AG20443 (cell line): ENCODE data around the gene PCBP3.
"Not testable (repeated sequence)": the region's sequence is repeated elsewhere in the genome, so short reads cannot be mapped to it uniquely, and the experiment has no call there.

Experiments
- DNase-seq: peaks from one replicate; pipeline ENCODE4 v3.0.0; 2012; ENCODE audit warnings: low spot score, mixed read lengths

The PCBP3 gene

GRCh38 chr21:45875416-45875760 is 231.9 kb downstream of the PCBP3 start:
- DNase-seq = no peak

GRCh38 chr21:45875881-45876280 is 232.4 kb downstream of the PCBP3 start:
- no peak for DNase-seq

GRCh38 chr21:45876381-45877170 is 233.1 kb downstream of the PCBP3 start:
- DNase-seq = no peak

DNA sequence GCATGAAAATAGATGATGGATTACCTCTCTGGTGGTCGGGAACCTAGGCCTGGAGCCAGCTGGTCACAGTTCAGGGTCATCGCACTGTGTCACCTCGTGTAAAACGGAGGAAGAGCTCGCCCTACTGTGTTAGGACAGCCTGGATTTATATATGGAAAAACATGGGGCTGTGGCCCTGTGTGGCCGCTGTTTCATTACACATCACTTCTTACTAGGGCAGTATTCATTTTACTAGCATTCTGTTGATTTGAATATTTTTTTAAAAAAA is 233.6 kb downstream of the PCBP3 start:
- DNase-seq = no peak

- no peak for DNase-seq
Measured at GRCh38 chr21:45877821-45878469, 234.4 kb downstream of the PCBP3 start.

GRCh38 chr21:45880097-45881068 is 236.9 kb downstream of the PCBP3 start:
- DNase-seq = peak; percentile 86

- no peak for DNase-seq
Measured at GRCh38 chr21:45882645-45883044, 239.1 kb downstream of the PCBP3 start.

DNA sequence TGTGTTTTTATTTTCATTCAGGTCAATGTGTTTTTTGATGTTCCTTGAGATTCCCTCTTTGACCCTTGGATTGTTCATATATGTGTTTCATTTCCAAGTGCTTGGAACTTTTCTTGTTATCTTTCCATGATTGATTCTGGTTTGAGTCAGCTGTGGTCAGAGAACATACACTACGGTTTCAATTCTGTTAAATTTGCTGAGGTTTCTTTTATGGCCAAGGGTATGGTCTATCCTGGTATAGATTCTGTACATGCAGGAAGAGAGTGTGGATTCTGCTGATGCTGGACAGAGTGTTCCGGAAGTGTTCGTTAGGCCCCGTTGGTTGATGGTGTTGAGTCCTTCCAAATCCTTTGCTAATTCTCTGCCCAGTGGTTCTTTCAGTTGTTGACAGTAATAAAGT is 239.6 kb downstream of the PCBP3 start:
- DNase-seq = no peak

GRCh38 chr21:45885597-45885929 is 242.0 kb downstream of the PCBP3 start:
- DNase-seq = no peak

GRCh38 chr21:45885930-45886601 is 242.5 kb downstream of the PCBP3 start:
- not testable (repeated sequence) for DNase-seq

GRCh38 chr21:45886610-45887026 is 243.1 kb downstream of the PCBP3 start:
- DNase-seq = no peak

DNA sequence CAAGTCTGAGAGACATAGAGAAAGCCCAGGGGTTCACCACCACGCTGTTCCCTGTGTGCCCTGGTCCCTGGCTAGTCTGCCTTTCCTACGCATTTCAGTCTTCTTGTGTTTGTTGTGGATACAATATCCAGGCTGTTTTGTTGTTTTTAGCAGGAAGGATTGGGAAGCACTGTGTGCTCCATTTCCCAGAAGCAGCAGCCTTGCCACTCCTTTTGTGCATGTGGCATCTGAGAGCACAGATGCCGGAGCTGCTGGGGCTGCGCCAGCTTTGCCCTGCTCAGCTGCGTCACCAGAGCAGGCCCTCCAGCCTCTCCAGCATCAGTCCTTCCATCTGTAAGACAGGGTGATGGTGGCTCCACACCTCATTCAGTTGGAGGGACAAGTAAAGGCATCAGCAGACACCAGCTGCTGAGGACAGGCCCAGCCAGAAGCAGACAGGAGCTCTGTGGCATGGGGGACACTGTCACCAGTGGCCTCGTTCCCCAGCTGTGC is 243.6 kb downstream of the PCBP3 start:
- peak; percentile 60 for DNase-seq

DNA sequence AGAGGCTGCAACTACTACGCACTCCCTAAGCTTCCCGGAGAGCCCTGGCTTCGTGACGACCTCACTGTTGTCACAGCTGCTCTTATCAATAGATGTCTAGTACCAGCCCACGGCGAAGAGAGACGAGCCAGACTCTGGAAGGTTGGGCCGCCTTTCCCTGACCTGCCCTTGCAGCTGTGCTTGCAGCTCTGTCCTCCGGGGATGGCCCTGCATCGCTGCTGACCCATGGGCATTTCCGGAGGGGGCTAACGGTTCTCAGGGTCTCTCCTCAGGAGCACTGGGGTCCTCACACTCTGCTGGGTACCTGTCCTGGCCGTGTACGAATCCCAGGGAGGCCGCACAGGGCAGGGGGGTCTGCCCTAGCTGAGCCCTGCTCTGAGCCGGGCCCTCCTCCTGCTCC is 244.3 kb downstream of the PCBP3 start:
- DNase-seq = no peak

GRCh38 chr21:45888386-45889009 is 245.0 kb downstream of the PCBP3 start:
- no peak for DNase-seq

- no peak for DNase-seq
Measured at GRCh38 chr21:45889256-45889655, 245.7 kb downstream of the PCBP3 start.

DNA sequence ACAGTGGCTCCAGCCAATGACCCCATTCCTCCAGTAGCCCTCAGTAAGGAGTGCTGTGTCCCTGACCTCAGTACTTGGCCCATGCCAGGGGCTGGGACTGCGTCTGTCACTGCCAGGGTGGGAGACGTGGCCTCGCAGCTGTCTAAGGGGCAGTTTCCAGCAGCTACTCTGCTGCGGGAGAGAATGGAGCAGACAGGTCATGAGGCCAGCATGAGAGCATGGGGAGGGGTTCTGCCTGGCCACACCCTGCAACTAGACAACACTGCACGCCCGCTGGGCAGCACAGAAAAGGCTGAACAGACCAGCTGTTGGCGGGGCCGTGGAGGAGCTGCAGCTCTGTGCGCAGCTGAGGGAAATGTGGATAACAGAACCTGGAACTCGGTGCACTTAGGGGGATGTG is 246.4 kb downstream of the PCBP3 start:
- peak; percentile 63 for DNase-seq

GRCh38 chr21:45891388-45892155 is 248.0 kb downstream of the PCBP3 start:
- no peak for DNase-seq

DNA sequence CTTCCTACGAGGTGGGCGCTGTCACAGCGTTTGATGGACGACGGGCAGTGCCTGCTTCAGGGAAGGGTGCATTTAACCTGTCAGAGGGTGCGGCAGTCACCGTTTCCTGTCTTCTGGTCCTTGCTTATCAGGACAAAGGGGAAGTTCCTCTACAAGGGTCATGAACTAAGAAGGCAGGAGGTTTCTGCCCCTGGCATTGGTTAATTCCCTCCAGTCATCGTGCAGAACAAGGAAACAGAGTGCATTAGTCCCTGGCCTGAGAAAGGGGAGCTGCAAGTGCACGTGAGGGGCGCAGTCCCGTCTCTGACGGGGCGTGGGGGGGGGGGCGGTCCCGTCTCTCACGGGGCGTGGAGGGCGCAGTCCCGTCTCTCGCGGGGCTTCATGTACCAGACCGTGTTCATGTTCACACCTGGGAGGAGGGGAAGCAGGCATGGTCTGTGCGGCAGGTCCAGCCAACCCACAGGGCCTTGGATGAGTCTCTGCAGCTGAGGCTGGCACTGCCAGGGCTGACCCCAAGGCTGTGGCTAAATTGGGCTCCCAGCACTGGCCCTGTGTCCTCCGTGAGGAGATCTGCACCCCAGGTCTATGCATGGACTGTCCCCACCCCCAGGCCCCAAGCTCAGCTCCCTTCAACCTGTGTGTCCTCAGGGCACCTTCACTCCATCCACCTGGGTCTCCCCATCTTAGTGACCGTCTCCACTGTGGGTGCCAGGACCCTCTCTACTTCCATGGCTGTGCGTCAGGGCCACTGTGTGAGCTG is 248.8 kb downstream of the PCBP3 start:
- DNase-seq = no peak

GRCh38 chr21:45892916-45893739 is 249.6 kb downstream of the PCBP3 start:
- DNase-seq = no peak
